NCI-H460 (cell line): ENCODE results near the gene ARF1. TPM values are rescaled to one million over a fixed set of nuclear protein-coding genes. Genes with fewer than 3 reads are reported as not detected.

Experiments
- DNase-seq: peaks from one replicate; pipeline ENCODE4 v3.0.0-alpha.2; 2016; ENCODE audit warnings: low read depth; ENCODE audit errors: extremely low read depth
- small RNA-seq, 2 experiments: library from RNA; depleted of rRNA; stranded (forward); fragments of <200 nt; gene quantifications; one replicate each; pipeline ENCODE3, GENCODE V24; 2014
- total RNA-seq: library from RNA; depleted of rRNA; stranded (reverse); fragments of >200 nt; shearing (Covaris generic); gene quantifications from 2 replicates; pipeline ENCODE4 v1.2.3, GENCODE V29; 2014; rRNA removed

ARF1 gene
- total RNA-seq, 1 experiment from 2014 or later: 373 TPM

DNA sequence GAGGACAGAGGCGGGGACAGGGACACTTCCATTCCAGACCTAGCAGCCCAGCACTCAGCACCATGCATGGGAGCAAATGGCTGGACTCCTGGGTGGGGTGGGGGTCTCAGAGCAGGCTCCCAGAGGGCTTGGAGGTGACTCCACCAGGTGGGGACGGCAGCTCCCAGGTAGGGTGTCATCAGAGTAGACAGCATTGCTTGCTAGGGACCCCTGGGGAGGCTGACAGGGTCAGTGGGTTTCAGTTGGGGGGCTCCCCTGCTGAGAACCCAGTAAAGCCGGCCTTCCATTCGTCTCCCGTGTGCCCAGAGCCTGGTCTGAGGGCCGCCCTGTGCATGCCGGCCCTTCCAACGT lies 62.5 kb downstream of the ARF1 start:
- no peak for DNase-seq

- DNase-seq: no peak
Measured at GRCh38 chr1:228145463-228146416, 63.2 kb downstream of the ARF1 start.

- DNase-seq: no peak
Measured at GRCh38 chr1:228146417-228147150, 64.1 kb downstream of the ARF1 start.

DNA sequence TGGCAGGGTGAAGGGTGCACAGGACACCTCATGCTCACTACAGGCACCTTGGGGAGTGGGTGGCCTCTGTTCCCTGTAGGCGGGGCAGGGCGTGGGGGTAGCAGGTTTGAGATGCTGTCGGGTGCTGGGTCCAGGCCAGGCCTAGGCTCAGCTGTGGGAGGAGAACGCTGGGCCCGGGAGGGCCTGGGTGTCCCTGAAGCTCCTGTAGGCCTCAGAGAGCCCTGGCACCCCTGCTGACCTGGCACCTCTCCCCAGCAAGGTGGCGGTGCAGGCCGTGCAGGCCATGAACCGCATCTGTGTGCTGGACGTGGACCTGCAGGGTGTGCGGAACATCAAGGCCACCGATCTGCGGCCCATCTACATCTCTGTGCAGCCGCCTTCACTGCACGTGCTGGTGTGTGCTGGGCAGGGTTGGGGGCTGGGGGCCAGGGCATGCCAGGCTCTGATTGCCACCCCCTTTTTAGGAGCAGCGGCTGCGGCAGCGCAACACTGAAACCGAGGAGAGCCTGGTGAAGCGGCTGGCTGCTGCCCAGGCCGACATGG lies 64.7 kb downstream of the ARF1 start:
- no peak for DNase-seq

DNA sequence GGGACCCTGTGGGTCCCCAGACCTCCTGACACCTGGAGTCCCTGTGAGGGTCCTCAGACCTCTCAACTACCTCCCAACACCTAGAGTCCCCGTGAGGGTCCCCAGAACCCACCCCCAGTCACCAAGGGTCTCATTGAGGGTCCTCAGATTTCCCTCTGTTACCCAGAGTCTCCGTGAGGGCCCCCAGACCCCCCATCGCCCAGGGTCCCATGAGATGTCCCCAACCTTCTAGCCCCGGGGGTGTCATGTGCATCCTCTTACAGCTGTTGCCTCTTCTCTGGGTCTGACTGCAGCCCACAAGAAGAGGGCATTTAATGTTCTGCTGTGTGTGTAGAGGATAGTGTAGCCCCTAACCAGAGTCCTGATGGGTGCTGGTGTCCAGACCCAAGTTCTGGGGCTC lies 65.3 kb downstream of the ARF1 start:
- DNase-seq: no peak

GRCh38 chr1:228148196-228148861 lies 65.8 kb downstream of the ARF1 start:
- DNase-seq: no peak

Small RNA genes lying within 50 kb of the gene (small RNA-seq; reads per million reads assigned to genes)
- gene AL359510.1: 0 reads per million in 2 experiments

Other genes starting within 250 kb of the ARF1 start
- 0.06 and 0.10 TPM in 2 replicates for gene WNT9A, start 134.8 kb upstream of the ARF1 start, total RNA-seq
- not detected in 2 replicates for gene WNT3A, start 75.7 kb upstream of the ARF1 start, total RNA-seq
- gene C1orf35, start 20.6 kb downstream of the ARF1 start, total RNA-seq: 22.1 and 23.8 TPM in 2 replicates
- 71.2 and 91.6 TPM in 2 replicates for gene MRPL55, start 26.6 kb downstream of the ARF1 start, total RNA-seq
- 169 and 195 TPM in 2 replicates for gene GUK1, start 57.6 kb downstream of the ARF1 start, total RNA-seq
- 0.52 and 0.72 TPM in 2 replicates for gene GJC2, start 67.2 kb downstream of the ARF1 start, total RNA-seq
- gene IBA57, start 83.1 kb downstream of the ARF1 start, total RNA-seq: 3.7 and 5.0 TPM in 2 replicates
- gene OBSCN, start 125.3 kb downstream of the ARF1 start, total RNA-seq: 14.3 and 19.0 TPM in 2 replicates